ENCODE data around the gene UNC5C.

- TF ChIP-seq CTCF (optimal IDR thresholded peaks at IDR 0.05 in 1 of 3, IDR thresholded peaks at IDR 0.05 in 1 of 3, conservative IDR thresholded peaks at IDR 0.05 in 1 of 3; ENCODE audit: extremely low read depth in 1 of 3, insufficient read depth in 2 of 3, low read length in 3 of 3) = no peak
- TF ChIP-seq EZH2 (IDR thresholded peaks at IDR 0.05; ENCODE audit: low read length) = no peak
Observed at GRCh38 chr4:95343235-95343634, 205.5 kb downstream of the UNC5C start.

All from keratinocyte (primary cell).